Neural cell (in vitro differentiated cells): Measurements from ENCODE around the gene GPSM3. TPM values are rescaled to one million over a fixed set of nuclear protein-coding genes. Genes with fewer than 3 reads are reported as not detected.
"Not testable (repeated sequence)": the region's sequence is repeated elsewhere in the genome, so short reads cannot be mapped to it uniquely, and the experiment has no call there.

ENCODE experiments used
- H2AFZ ChIP-seq: fragments of 200-600, 300-800 bp; sonication (generic), shearing (Covaris generic); 2 replicates; pipeline ENCODE4 v1.6.0; 2014; ENCODE audit warnings: low read depth, mild to moderate bottlenecking, antibody characterized with exemption, low read length, moderate library complexity
- H3F3A ChIP-seq: fragments of 200-600 bp; shearing (Covaris generic); 2 replicates; pipeline ENCODE4 v1.6.1; 2016; ENCODE audit warnings: mild to moderate bottlenecking, moderate library complexity, mixed read lengths, antibody characterized with exemption, low read length; ENCODE audit not compliant: insufficient read depth, poor library complexity, severe bottlenecking
- H3K27ac ChIP-seq: fragments of 200-600, 300-800 bp; sonication (generic), shearing (Covaris generic); 2 replicates; pipeline ENCODE4 v1.5.1; 2014; ENCODE audit warnings: mild to moderate bottlenecking, low read length, moderate library complexity
- H3K27me3 ChIP-seq: fragments of 300-800, 200-600 bp; sonication (generic), shearing (Covaris generic); 2 replicates; pipeline ENCODE4 v1.6.0; 2014; ENCODE audit warnings: mild to moderate bottlenecking, low read depth, low read length, moderate library complexity; ENCODE audit not compliant: insufficient read depth
- H3K36me3 ChIP-seq: fragments of 300-800, 200-600 bp; sonication (generic), shearing (Covaris generic); 2 replicates; pipeline ENCODE4 v1.5.1; 2014; ENCODE audit warnings: mild to moderate bottlenecking, antibody characterized with exemption, low read length, moderate library complexity; ENCODE audit not compliant: insufficient read depth
- H3K4me2 ChIP-seq: fragments of 300-800, 200-600 bp; sonication (generic), shearing (Covaris generic); 2 replicates; pipeline ENCODE4 v1.6.0; 2014; ENCODE audit warnings: mild to moderate bottlenecking, low read length
- H3K4me3 ChIP-seq: fragments of 300-800, 200-600 bp; sonication (generic), shearing (Covaris generic); 2 replicates; pipeline ENCODE4 v1.5.1; 2014; ENCODE audit warnings: mild to moderate bottlenecking, low read length, moderate library complexity
- H3K79me2 ChIP-seq: fragments of 200-600 bp; shearing (Covaris generic); replicated peaks from 2 replicates; pipeline ENCODE4 v1.6.0; 2014; ENCODE audit warnings: mild to moderate bottlenecking, low read length, moderate library complexity; ENCODE audit not compliant: insufficient read depth
- H3K9ac ChIP-seq: fragments of 300-800, 200-600 bp; sonication (generic), shearing (Covaris generic); 2 replicates; pipeline ENCODE4 v1.6.1; 2016; ENCODE audit warnings: mild to moderate bottlenecking, low read length, mixed read lengths
- H3K9me2 ChIP-seq: fragments of 200-600 bp; shearing (Covaris generic); 2 replicates; pipeline ENCODE4 v1.6.1; 2016; ENCODE audit warnings: mild to moderate bottlenecking, low read length, mixed read lengths; ENCODE audit not compliant: insufficient read depth
- H3K9me3 ChIP-seq: fragments of 200-600, 300-800 bp; sonication (generic), shearing (Covaris generic); 2 replicates; pipeline ENCODE4 v1.6.1; 2016; ENCODE audit warnings: mild to moderate bottlenecking, mixed run types, low read length, moderate library complexity, mixed read lengths
- H4K20me1 ChIP-seq: fragments of 200-600 bp; shearing (Covaris generic); 2 replicates; pipeline ENCODE4 v1.6.1; 2016; ENCODE audit warnings: mild to moderate bottlenecking, mixed run types; ENCODE audit not compliant: insufficient read depth
- EP300 ChIP-seq: fragments of 450-650 bp; conservative IDR thresholded peaks from 2 replicates; pipeline ENCODE4 v1.6.1; 2014; ENCODE audit warnings: antibody characterized with exemption, mild to moderate bottlenecking, moderate library complexity; ENCODE audit not compliant: poor library complexity, severe bottlenecking
- EZH2 ChIP-seq: fragments of 200-600, 300-800 bp; shearing (Covaris generic), sonication (generic); IDR thresholded peaks from 2 replicates; pipeline ENCODE4 v1.6.1; 2014; ENCODE audit warnings: antibody characterized with exemption, low read length, borderline replicate concordance, mild to moderate bottlenecking; ENCODE audit not compliant: insufficient read depth, poor library complexity, severe bottlenecking
- MXI1 ChIP-seq: fragments of 450-650 bp; conservative IDR thresholded peaks from 2 replicates; pipeline ENCODE4 v1.6.1; 2014; ENCODE audit warnings: antibody characterized with exemption, mild to moderate bottlenecking; ENCODE audit not compliant: poor library complexity, severe bottlenecking
- POLR2AphosphoS5 ChIP-seq: IDR thresholded peaks from 2 replicates; pipeline ENCODE4 v1.6.1; 2012
- RAD21 ChIP-seq: fragments of 450-650 bp; conservative IDR thresholded peaks from 2 replicates; pipeline ENCODE4 v1.6.1; 2014; ENCODE audit warnings: antibody characterized with exemption, mild to moderate bottlenecking, moderate library complexity
- SMC3 ChIP-seq: fragments of 450-650 bp; conservative IDR thresholded peaks from 2 replicates; pipeline ENCODE4 v1.6.1; 2014; ENCODE audit warnings: antibody characterized with exemption, mild to moderate bottlenecking, moderate library complexity; ENCODE audit not compliant: poor library complexity
- TAF1 ChIP-seq: IDR thresholded peaks from 2 replicates; pipeline ENCODE4 v1.6.1; 2012; ENCODE audit warnings: low read depth
- polyA plus RNA-seq: library from polyadenylated mRNA; depleted of rRNA; stranded (reverse); fragments of >200 nt; gene quantifications from 2 replicates; pipeline ENCODE4 v1.2.3, GENCODE V29; 2014
- TF ChIP-seq, protein P1 (sequence below): IDR thresholded peaks from 2 replicates; pipeline ENCODE4 v1.6.1; 2012; ENCODE audit warnings: borderline replicate concordance
- TF ChIP-seq, protein P2 (sequence below): fragments of 450-650 bp; IDR thresholded peaks from 2 replicates; pipeline ENCODE4 v1.5.1; 2014; ENCODE audit warnings: antibody characterized with exemption, mild to moderate bottlenecking, moderate library complexity; ENCODE audit not compliant: poor library complexity, severe bottlenecking

GPSM3 gene
- polyA plus RNA-seq, 1 donor from 2014 or later: 1.2 TPM

DNA sequence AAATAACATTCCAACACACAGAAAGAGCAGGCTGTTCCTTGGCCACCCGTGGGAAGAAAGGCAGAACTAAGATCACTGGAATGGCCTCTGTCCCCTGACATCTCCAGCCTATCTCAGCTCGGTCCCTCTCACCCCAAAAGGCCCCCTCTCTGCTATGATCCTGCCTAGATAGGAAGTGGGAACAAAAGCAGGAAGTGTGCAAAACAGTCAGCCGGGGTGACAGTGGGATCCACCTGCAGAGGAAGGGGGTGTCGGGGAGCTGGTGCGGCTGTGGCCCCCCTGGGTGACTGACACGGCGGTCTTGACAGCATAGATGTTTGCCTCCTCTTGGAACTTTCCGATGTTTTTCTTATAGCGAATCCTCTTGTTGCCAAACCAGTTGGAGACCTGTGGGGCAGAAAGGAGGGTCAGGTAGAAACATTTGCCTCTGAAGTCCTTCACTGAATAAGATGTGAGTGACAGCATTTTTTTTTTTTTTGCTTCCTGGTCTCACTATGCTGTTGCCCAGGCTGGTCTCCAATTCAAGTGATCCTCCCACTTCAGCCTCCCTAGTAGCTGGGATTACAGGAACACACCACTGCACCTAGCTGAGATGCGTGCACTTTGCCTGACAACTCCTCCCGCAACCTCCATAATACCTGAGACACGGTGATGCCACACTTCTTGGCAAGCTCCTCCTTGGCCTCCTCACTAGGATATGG is 5.3 kb downstream of the GPSM3 start:
- Histone ChIP-seq H3K9me2 (no peaks in the 10 kb centered on the region), H2AFZ (no peak overlapping the region), H3K9me3 (no peaks in the 10 kb centered on the region), H3K79me2 (peaks cover 17% of the 10 kb centered on the region), H3K9ac (no peak overlapping the region), H4K20me1 (no peaks in the 10 kb centered on the region), H3F3A (no peaks in the 10 kb centered on the region), H3K27ac (no peak overlapping the region), H3K36me3 (no peaks in the 10 kb centered on the region), H3K4me3 (no peak overlapping the region), H3K27me3 (no peaks in the 10 kb centered on the region), H3K4me2 (no peak overlapping the region)
- TF ChIP-seq RAD21: no peak
- no peak for TF ChIP-seq EZH2
- no peak for TF ChIP-seq EP300
- TF ChIP-seq SMC3: no peak
- TF ChIP-seq MXI1: no peak
- TF ChIP-seq, protein P1, sequence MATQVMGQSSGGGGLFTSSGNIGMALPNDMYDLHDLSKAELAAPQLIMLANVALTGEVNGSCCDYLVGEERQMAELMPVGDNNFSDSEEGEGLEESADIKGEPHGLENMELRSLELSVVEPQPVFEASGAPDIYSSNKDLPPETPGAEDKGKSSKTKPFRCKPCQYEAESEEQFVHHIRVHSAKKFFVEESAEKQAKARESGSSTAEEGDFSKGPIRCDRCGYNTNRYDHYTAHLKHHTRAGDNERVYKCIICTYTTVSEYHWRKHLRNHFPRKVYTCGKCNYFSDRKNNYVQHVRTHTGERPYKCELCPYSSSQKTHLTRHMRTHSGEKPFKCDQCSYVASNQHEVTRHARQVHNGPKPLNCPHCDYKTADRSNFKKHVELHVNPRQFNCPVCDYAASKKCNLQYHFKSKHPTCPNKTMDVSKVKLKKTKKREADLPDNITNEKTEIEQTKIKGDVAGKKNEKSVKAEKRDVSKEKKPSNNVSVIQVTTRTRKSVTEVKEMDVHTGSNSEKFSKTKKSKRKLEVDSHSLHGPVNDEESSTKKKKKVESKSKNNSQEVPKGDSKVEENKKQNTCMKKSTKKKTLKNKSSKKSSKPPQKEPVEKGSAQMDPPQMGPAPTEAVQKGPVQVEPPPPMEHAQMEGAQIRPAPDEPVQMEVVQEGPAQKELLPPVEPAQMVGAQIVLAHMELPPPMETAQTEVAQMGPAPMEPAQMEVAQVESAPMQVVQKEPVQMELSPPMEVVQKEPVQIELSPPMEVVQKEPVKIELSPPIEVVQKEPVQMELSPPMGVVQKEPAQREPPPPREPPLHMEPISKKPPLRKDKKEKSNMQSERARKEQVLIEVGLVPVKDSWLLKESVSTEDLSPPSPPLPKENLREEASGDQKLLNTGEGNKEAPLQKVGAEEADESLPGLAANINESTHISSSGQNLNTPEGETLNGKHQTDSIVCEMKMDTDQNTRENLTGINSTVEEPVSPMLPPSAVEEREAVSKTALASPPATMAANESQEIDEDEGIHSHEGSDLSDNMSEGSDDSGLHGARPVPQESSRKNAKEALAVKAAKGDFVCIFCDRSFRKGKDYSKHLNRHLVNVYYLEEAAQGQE: no peak
- TF ChIP-seq POLR2AphosphoS5: no peak
- TF ChIP-seq, protein P2, sequence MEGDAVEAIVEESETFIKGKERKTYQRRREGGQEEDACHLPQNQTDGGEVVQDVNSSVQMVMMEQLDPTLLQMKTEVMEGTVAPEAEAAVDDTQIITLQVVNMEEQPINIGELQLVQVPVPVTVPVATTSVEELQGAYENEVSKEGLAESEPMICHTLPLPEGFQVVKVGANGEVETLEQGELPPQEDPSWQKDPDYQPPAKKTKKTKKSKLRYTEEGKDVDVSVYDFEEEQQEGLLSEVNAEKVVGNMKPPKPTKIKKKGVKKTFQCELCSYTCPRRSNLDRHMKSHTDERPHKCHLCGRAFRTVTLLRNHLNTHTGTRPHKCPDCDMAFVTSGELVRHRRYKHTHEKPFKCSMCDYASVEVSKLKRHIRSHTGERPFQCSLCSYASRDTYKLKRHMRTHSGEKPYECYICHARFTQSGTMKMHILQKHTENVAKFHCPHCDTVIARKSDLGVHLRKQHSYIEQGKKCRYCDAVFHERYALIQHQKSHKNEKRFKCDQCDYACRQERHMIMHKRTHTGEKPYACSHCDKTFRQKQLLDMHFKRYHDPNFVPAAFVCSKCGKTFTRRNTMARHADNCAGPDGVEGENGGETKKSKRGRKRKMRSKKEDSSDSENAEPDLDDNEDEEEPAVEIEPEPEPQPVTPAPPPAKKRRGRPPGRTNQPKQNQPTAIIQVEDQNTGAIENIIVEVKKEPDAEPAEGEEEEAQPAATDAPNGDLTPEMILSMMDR: no peak
- no peak for TF ChIP-seq TAF1

DNA sequence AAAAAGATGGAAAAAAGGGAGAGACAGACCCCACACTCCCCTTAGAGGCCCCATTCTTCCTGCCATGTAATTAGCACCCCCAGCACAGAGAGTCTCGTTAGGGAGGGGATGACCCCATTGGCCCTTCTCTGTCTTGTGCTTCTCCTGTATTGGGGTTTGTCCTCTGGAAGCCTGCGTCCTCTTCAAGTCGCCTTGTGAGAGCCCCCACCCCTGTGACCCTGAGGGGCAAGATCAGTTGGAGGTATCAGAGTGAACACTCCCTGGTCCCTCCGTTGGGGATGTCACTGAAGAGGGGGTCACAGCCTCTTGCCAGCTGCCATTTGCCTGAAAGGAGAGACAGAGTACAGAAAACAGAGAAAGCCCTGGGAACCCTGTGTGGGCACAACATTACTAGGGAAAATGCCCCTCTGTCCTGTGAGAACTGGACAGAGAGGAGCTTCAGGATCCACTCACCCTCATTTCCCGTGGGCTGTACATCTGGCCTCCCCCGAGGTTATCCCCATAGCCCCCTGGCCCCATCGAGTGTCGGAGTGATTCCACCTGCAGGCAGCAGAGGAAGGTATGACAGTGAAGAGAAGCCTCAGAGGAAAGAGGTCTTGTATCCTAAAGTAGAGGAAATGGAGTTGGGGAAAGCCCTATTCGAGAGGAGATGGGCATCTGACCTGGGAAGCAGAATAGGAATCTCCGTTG is 6.1 kb downstream of the GPSM3 start:
- H3K4me3 ChIP-seq, H3K9me3 ChIP-seq, H3K9ac ChIP-seq, H3F3A ChIP-seq, H2AFZ ChIP-seq, H3K36me3 ChIP-seq, H3K27ac ChIP-seq, H4K20me1 ChIP-seq, H3K27me3 ChIP-seq, H3K9me2 ChIP-seq, H3K4me2 ChIP-seq: not testable (repeated sequence)
- H3K79me2 ChIP-seq: peaks cover 17% of the 10 kb centered on the region

DNA sequence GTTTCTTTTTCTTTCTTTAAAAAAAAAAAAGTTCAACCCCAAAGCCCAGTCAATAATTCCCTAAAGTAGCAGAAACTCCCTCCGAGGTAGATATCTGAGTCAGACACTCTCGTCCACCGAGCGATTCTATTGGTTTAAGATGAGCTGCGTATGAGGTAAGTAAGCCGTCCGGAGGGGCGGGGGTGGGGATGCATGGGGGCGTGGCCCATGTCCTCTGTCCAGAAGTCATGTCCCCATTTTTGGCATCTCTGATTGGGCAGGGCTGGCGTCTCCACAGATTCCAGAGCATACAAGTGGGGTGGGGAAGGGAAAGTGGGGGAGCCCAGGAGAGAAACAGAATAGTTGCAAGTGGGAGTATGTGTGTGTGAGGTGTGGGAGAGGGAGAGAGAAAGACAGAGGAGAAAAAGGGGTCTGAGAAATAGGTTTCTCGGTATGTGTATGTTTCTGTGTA is 6.7 kb downstream of the GPSM3 start:
- H2AFZ ChIP-seq, H3K27me3 ChIP-seq, H3K27ac ChIP-seq, H4K20me1 ChIP-seq, H3K9ac ChIP-seq, H3K4me2 ChIP-seq, H3F3A ChIP-seq, H3K36me3 ChIP-seq, H3K9me3 ChIP-seq, H3K4me3 ChIP-seq, H3K9me2 ChIP-seq: not testable (repeated sequence)
- H3K79me2 ChIP-seq: peaks cover 15% of the 10 kb centered on the region
